Esophagus muscularis mucosa (tissue), 3 donors: ENCODE results near the gene ACSBG1.

Source experiments
- CTCF ChIP-seq, 3 experiments: fragments of 200-600 bp in 2 of 3; fragments of 450-650 bp in 1 of 3; sonication (generic) in 2 of 3; IDR thresholded peaks; one replicate each; pipeline ENCODE4 v1.5.1; 2017 to 2019; ENCODE audit warnings: antibody characterized with exemption in 3 of 3, mild to moderate bottlenecking in 2 of 3, moderate library complexity in 1 of 3
- POLR2A ChIP-seq: fragments of 450-650 bp; IDR thresholded peaks from one replicate; pipeline ENCODE4 v1.6.1; 2017; ENCODE audit warnings: antibody characterized with exemption, moderate library complexity, mild to moderate bottlenecking, low read depth

- TF ChIP-seq CTCF (IDR thresholded peaks at IDR 0.05) (no peak), POLR2A (no peak)
Observed at GRCh38 chr15:78220713-78221112, 13.7 kb downstream of the ACSBG1 start.
